Measurements from ENCODE around the gene MAP2. TPM values are rescaled to one million over a fixed set of nuclear protein-coding genes. Genes with fewer than 3 reads are reported as not detected.

MAP2 gene
- total and polyA plus RNA-seq, 2 of the 13 experiments (the other 11 are each of a cell fraction or from before 2014, with no cell fraction given): 0.08 TPM; not detected in 1

GRCh38 chr2:209519906-209520305 lies 96.1 kb downstream of the MAP2 start:
- intact Hi-C loops (cut with micrococcal nuclease; ENCODE audit: unreplicated experiment): no loop called here

GRCh38 chr2:209523041-209523740 lies 99.3 kb downstream of the MAP2 start:
- no TSS peak for BruUV-seq (replicated peaks)
- Histone ChIP-seq H2AFZ (ENCODE audit: low read length) (no peak overlapping the region), H3K27me3 (ENCODE audit: control insufficient read depth in 1 of 2, insufficient read depth in 2 of 2, low read length in 2 of 2) (no peaks in the 10 kb centered on the region), H3K79me2 (ENCODE audit: insufficient read depth, low read length) (no peaks in the 10 kb centered on the region), H3K4me3 (replicated peaks in 1 of 3; ENCODE audit: insufficient read depth in 1 of 3, low read depth in 2 of 3, low read length in 3 of 3) (no peak overlapping the region), H3K27ac (ENCODE audit: extremely low read length, insufficient read depth, low read length) (no peak overlapping the region), H3K9me3 (ENCODE audit: low read length) (no peaks in the 10 kb centered on the region), H3K9ac (ENCODE audit: insufficient read depth, low read depth, low read length) (no peak overlapping the region), H3K4me2 (ENCODE audit: low read depth, low read length) (no peak overlapping the region), H4K20me1 (ENCODE audit: insufficient read depth, low read length) (no peaks in the 10 kb centered on the region), H3K36me3 (replicated peaks in 1 of 2; ENCODE audit: control insufficient read depth in 1 of 2, insufficient read depth in 2 of 2, low read length in 2 of 2) (no peaks in the 10 kb centered on the region), H3K4me1 (ENCODE audit: insufficient read depth, low read length) (no peaks in the 10 kb centered on the region)
- in situ Hi-C loops (cut with HindIII; ENCODE audit: extremely low pct_ligation_motif_present, low pct_unique_long_range_greater_than_20kb): no loop called here
- no peak for DNase-seq (ENCODE audit: low spot score)
- ChIA-PET POLR2A (no interaction called here), CTCF (ENCODE audit: low intra/inter-chr PET ratio, low total read pairs) (no interaction called here)
- WGBS (ENCODE audit: low lambda C conversion rate): 17% methylated on average over 8 of the region's 8 CpGs
- intact Hi-C loops (cut with micrococcal nuclease; ENCODE audit: unreplicated experiment): no loop called here
- ATAC-seq: no peak
- FAIRE-seq: no peak
- no peak for TF ChIP-seq HINFP (CRISPR knock-in tag; IDR thresholded peaks at IDR 0.05; ENCODE audit: low read depth)
- TF ChIP-seq ELF1 (CRISPR knock-in tag; IDR thresholded peaks at IDR 0.05): no peak
- no peak for TF ChIP-seq SMARCE1 (IDR thresholded peaks at IDR 0.05; ENCODE audit: borderline replicate concordance)
- no peak for TF ChIP-seq TAF15 (IDR thresholded peaks at IDR 0.05; ENCODE audit: low read depth, low read length, poor library complexity, severe bottlenecking)
- no peak for TF ChIP-seq DPF2 (CRISPR knock-in tag; IDR thresholded peaks at IDR 0.05; ENCODE audit: borderline replicate concordance, low read depth)
- no peak for TF ChIP-seq TCF7 (IDR thresholded peaks at IDR 0.05; ENCODE audit: low read depth)
- TF ChIP-seq ZFX (CRISPR knock-in tag; IDR thresholded peaks at IDR 0.05; ENCODE audit: low read depth): no peak

More at GRCh38 chr2:209519906-209520305, 96.1 kb downstream of the MAP2 start:
- ATAC-seq: no peak
- Histone ChIP-seq H4K20me1 (ENCODE audit: insufficient read depth, low read length) (no peaks in the 10 kb centered on the region), H3K36me3 (replicated peaks in 1 of 2; ENCODE audit: control insufficient read depth in 1 of 2, insufficient read depth in 2 of 2, low read length in 2 of 2) (no peaks in the 10 kb centered on the region), H3K9me3 (ENCODE audit: low read length) (no peaks in the 10 kb centered on the region), H3K4me1 (ENCODE audit: insufficient read depth, low read length) (no peaks in the 10 kb centered on the region), H3K4me3 (replicated peaks in 1 of 3; ENCODE audit: insufficient read depth in 1 of 3, low read depth in 2 of 3, low read length in 3 of 3) (no peak overlapping the region), H3K27me3 (ENCODE audit: control insufficient read depth in 1 of 2, insufficient read depth in 2 of 2, low read length in 2 of 2) (no peaks in the 10 kb centered on the region), H2AFZ (ENCODE audit: low read length) (no peak overlapping the region), H3K79me2 (ENCODE audit: insufficient read depth, low read length) (no peaks in the 10 kb centered on the region), H3K4me2 (ENCODE audit: low read depth, low read length) (no peak overlapping the region), H3K9ac (ENCODE audit: insufficient read depth, low read depth, low read length) (no peak overlapping the region), H3K27ac (ENCODE audit: extremely low read length, insufficient read depth, low read length) (no peak overlapping the region)
- no peak for FAIRE-seq
- DNase-seq (ENCODE audit: low spot score): no peak
- in situ Hi-C loops (cut with HindIII; ENCODE audit: extremely low pct_ligation_motif_present, low pct_unique_long_range_greater_than_20kb): no loop called here
- ChIA-PET CTCF (ENCODE audit: low intra/inter-chr PET ratio, low total read pairs) (no interaction called here), POLR2A (no interaction called here)
- TF ChIP-seq, protein P1, sequence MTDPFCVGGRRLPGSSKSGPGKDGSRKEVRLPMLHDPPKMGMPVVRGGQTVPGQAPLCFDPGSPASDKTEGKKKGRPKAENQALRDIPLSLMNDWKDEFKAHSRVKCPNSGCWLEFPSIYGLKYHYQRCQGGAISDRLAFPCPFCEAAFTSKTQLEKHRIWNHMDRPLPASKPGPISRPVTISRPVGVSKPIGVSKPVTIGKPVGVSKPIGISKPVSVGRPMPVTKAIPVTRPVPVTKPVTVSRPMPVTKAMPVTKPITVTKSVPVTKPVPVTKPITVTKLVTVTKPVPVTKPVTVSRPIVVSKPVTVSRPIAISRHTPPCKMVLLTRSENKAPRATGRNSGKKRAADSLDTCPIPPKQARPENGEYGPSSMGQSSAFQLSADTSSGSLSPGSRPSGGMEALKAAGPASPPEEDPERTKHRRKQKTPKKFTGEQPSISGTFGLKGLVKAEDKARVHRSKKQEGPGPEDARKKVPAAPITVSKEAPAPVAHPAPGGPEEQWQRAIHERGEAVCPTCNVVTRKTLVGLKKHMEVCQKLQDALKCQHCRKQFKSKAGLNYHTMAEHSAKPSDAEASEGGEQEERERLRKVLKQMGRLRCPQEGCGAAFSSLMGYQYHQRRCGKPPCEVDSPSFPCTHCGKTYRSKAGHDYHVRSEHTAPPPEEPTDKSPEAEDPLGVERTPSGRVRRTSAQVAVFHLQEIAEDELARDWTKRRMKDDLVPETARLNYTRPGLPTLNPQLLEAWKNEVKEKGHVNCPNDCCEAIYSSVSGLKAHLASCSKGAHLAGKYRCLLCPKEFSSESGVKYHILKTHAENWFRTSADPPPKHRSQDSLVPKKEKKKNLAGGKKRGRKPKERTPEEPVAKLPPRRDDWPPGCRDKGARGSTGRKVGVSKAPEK (CRISPR knock-in tag; IDR thresholded peaks at IDR 0.05; ENCODE audit: borderline replicate concordance): no peak
- no peak for TF ChIP-seq HHEX (CRISPR knock-in tag; IDR thresholded peaks at IDR 0.05)
- TF ChIP-seq POLR2G (IDR thresholded peaks at IDR 0.05; ENCODE audit: low read depth, low read length): no peak
- no peak for TF ChIP-seq PHF8 (CRISPR knock-in tag; IDR thresholded peaks at IDR 0.05)
- BruUV-seq (replicated peaks): no TSS peak

Measured in HepG2 (cell line).